DOHH2 (cell line): ENCODE measurements around the gene OTULINL.

Experiments used
- EZH2phosphoT487 ChIP-seq: fragments of 200-600 bp; sonication (generic); IDR thresholded peaks from 2 replicates; pipeline ENCODE4 v1.6.1; 2017; ENCODE audit warnings: borderline replicate concordance, mild to moderate bottlenecking, antibody characterized with exemption, low read length, moderate library complexity, mixed read lengths
- TF ChIP-seq, protein P1 (sequence below): fragments of 200-600 bp; sonication (generic); IDR thresholded peaks from one replicate; pipeline ENCODE4 v1.5.1; 2014; ENCODE audit warnings: antibody characterized with exemption, mild to moderate bottlenecking, low read depth, low read length; ENCODE audit not compliant: poor library complexity, severe bottlenecking

GRCh38 chr5:14630671-14631070 lies 49.1 kb downstream of the OTULINL start:
- TF ChIP-seq, protein P1, sequence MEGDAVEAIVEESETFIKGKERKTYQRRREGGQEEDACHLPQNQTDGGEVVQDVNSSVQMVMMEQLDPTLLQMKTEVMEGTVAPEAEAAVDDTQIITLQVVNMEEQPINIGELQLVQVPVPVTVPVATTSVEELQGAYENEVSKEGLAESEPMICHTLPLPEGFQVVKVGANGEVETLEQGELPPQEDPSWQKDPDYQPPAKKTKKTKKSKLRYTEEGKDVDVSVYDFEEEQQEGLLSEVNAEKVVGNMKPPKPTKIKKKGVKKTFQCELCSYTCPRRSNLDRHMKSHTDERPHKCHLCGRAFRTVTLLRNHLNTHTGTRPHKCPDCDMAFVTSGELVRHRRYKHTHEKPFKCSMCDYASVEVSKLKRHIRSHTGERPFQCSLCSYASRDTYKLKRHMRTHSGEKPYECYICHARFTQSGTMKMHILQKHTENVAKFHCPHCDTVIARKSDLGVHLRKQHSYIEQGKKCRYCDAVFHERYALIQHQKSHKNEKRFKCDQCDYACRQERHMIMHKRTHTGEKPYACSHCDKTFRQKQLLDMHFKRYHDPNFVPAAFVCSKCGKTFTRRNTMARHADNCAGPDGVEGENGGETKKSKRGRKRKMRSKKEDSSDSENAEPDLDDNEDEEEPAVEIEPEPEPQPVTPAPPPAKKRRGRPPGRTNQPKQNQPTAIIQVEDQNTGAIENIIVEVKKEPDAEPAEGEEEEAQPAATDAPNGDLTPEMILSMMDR = no peak
- no peak for TF ChIP-seq EZH2phosphoT487
